Coronary artery (tissue), 2 donors: Measurements from ENCODE around the gene GRID1.

ENCODE experiments used
- DNase-seq: peaks from one replicate; pipeline ENCODE4 v3.0.0-alpha.2; 2017; ENCODE audit warnings: low spot score
- H3K27ac ChIP-seq, 2 donors: fragments of 200-600 bp; sonication (generic); one replicate each; pipeline ENCODE4 v1.5.1; 2016 to 2019
- H3K4me3 ChIP-seq: fragments of 200-600 bp; sonication (generic); 2 replicates; pipeline ENCODE4 v1.5.1; 2016; ENCODE audit warnings: mild to moderate bottlenecking, moderate library complexity
- CTCF ChIP-seq: fragments of 200-600 bp; sonication (generic); IDR thresholded peaks from one replicate; pipeline ENCODE4 v1.5.1; 2019; ENCODE audit warnings: antibody characterized with exemption

GRID1 gene

GRCh38 chr10:85575441-85575840, 791.2 kb downstream of the GRID1 start:
- H3K4me3 ChIP-seq: no peak overlapping the region
- no peak for TF ChIP-seq CTCF
- H3K27ac ChIP-seq: no peak overlapping the region
- DNase-seq: no peak

- Histone ChIP-seq H3K4me3 (no peak overlapping the region), H3K27ac (no peak overlapping the region)
- no peak for DNase-seq
- no peak for TF ChIP-seq CTCF
Observed at GRCh38 chr10:85570871-85571270, 795.7 kb downstream of the GRID1 start.

- no peak for TF ChIP-seq CTCF
- H3K4me3 ChIP-seq: no peak overlapping the region
- no peak for DNase-seq
- no peak overlapping the region for H3K27ac ChIP-seq
Observed at GRCh38 chr10:85565381-85565780, 801.2 kb downstream of the GRID1 start.

- H3K27ac ChIP-seq: no peak overlapping the region
- no peak for TF ChIP-seq CTCF
- H3K4me3 ChIP-seq: no peak overlapping the region
- DNase-seq: no peak
Observed at GRCh38 chr10:85558533-85558932, 808.1 kb downstream of the GRID1 start.

GRCh38 chr10:85557706-85558105, 808.9 kb downstream of the GRID1 start:
- Histone ChIP-seq H3K4me3 (no peak overlapping the region), H3K27ac (no peak overlapping the region)
- no peak for DNase-seq
- TF ChIP-seq CTCF: no peak

GRCh38 chr10:85557077-85557476, 809.5 kb downstream of the GRID1 start:
- Histone ChIP-seq H3K27ac (no peak overlapping the region), H3K4me3 (no peak overlapping the region)
- no peak for DNase-seq
- TF ChIP-seq CTCF: no peak
